Cardiac septum (tissue), 1 donor: Measurements from ENCODE around the gene PSMC5. TPM values are rescaled to one million over a fixed set of nuclear protein-coding genes. Genes with fewer than 3 reads are reported as not detected.

Experiments
- DNase-seq: peaks from one replicate; pipeline ENCODE4 v3.0.0-alpha.2; 2020; ENCODE audit warnings: low spot score
- intact Hi-C: fragments of 100-400 bp; cut with DNase I; formaldehyde crosslinking; loops from one replicate; pipeline ENCODE4 v1.14.0; 2022
- total RNA-seq: library from RNA; stranded (reverse); fragmentation: NEBNext Ultra II Directional; extraction: Animal tissue kit (Norgen Biotek cat#: 25700); gene quantifications from one replicate; pipeline ENCODE4 v1.2.1, GENCODE V29; 2021
- donor health status: DM: no; HTN: no; CAD: no.

PSMC5 gene
- total RNA-seq, 1 donor from 2014 or later: 109 TPM

GRCh38 chr17:63819585-63820537 lies 7.4 kb upstream of the PSMC5 start:
- intact Hi-C loops: no loop called here
- no peak for DNase-seq

- intact Hi-C loops: no loop called here
- no peak for DNase-seq
These were observed 6.2 kb upstream of the PSMC5 start for GRCh38 chr17:63820963-63821561.

- DNase-seq: no peak
- intact Hi-C loops: no loop called here
These were observed 5.4 kb upstream of the PSMC5 start for GRCh38 chr17:63821804-63822203.

GRCh38 chr17:63822537-63822936 lies 4.7 kb upstream of the PSMC5 start:
- intact Hi-C loops: no loop called here
- no peak for DNase-seq

GRCh38 chr17:63823659-63824331 lies 3.4 kb upstream of the PSMC5 start:
- intact Hi-C loops: no loop called here

GRCh38 chr17:63824362-63824761 lies 2.9 kb upstream of the PSMC5 start:
- intact Hi-C loops: no loop called here
- DNase-seq: peak; percentile 61

More at GRCh38 chr17:63823659-63824331, 3.4 kb upstream of the PSMC5 start:
- no peak for DNase-seq

GRCh38 chr17:63826468-63827001 lies 696 bp upstream of the PSMC5 start:
- intact Hi-C loops: loop anchor here (2.0 kb wide), 1 partner anchor 52 kb away; the partner anchor contains the start of gene DDX42
- DNase-seq: no peak

GRCh38 chr17:63827801-63828221 lies 580 bp downstream of the PSMC5 start:
- intact Hi-C loops: loop anchor here (2.0 kb wide), 1 partner anchor 53 kb away; the partner anchor contains the start of gene DDX42
- no peak for DNase-seq

GRCh38 chr17:63828936-63829335 lies 1.7 kb downstream of the PSMC5 start:
- intact Hi-C loops: no loop called here
- DNase-seq: no peak

GRCh38 chr17:63830278-63830677 lies 3.0 kb downstream of the PSMC5 start:
- intact Hi-C loops: no loop called here
- DNase-seq: no peak

- DNase-seq: no peak
- intact Hi-C loops: no loop called here
These were observed 3.8 kb downstream of the PSMC5 start for GRCh38 chr17:63830904-63831491.

- intact Hi-C loops: no loop called here
- no peak for DNase-seq
These were observed 4.3 kb downstream of the PSMC5 start for GRCh38 chr17:63831505-63831904.

- intact Hi-C loops: no loop called here
- DNase-seq: no peak
These were observed 4.8 kb downstream of the PSMC5 start for GRCh38 chr17:63832014-63832413.

GRCh38 chr17:63832455-63832854 lies 5.2 kb downstream of the PSMC5 start:
- DNase-seq: no peak

GRCh38 chr17:63833026-63833740 lies 6.0 kb downstream of the PSMC5 start:
- intact Hi-C loops: no loop called here
- DNase-seq: no peak

More at GRCh38 chr17:63832455-63832854, 5.2 kb downstream of the PSMC5 start:
- intact Hi-C loops: no loop called here

GRCh38 chr17:63833741-63834373 lies 6.6 kb downstream of the PSMC5 start:
- intact Hi-C loops: no loop called here
- no peak for DNase-seq

- intact Hi-C loops: no loop called here
- no peak for DNase-seq
These were observed 7.4 kb downstream of the PSMC5 start for GRCh38 chr17:63834431-63835166.
